AG09319 (cell line): ENCODE measurements around the gene NFATC2.

Experiments used
- DNase-seq: peaks from one replicate; pipeline ENCODE4 v3.0.0-alpha.2; 2010; ENCODE audit warnings: low read depth; ENCODE audit errors: extremely low read depth
- CTCF ChIP-seq: IDR thresholded peaks from 2 replicates; pipeline ENCODE4 v1.5.1; 2011; ENCODE audit warnings: low read depth, mild to moderate bottlenecking, inconsistent platforms, low read length, moderate library complexity

Gene NFATC2

GRCh38 chr20:51381557-51381956 lies 161.0 kb downstream of the NFATC2 start:
- no peak for DNase-seq
- no peak; the same call in 1 of the 2 replicates for TF ChIP-seq CTCF

GRCh38 chr20:51380401-51381385 lies 161.8 kb downstream of the NFATC2 start:
- DNase-seq: no peak
- no peak for TF ChIP-seq CTCF

GRCh38 chr20:51379601-51380341 lies 162.7 kb downstream of the NFATC2 start:
- no peak for DNase-seq
- TF ChIP-seq CTCF: no peak

- no peak for TF ChIP-seq CTCF
- no peak for DNase-seq
Measured at GRCh38 chr20:51378171-51378928, 164.2 kb downstream of the NFATC2 start.

- no peak for TF ChIP-seq CTCF
- no peak for DNase-seq
Measured at GRCh38 chr20:51377132-51377531, 165.4 kb downstream of the NFATC2 start.

GRCh38 chr20:51376111-51376510 lies 166.4 kb downstream of the NFATC2 start:
- DNase-seq: no peak
- TF ChIP-seq CTCF: no peak
